Measurements from ENCODE around the gene HELZ. TPM values are rescaled to one million over a fixed set of nuclear protein-coding genes. Genes with fewer than 3 reads are reported as not detected.
"Not testable (repeated sequence)": the region's sequence is repeated elsewhere in the genome, so short reads cannot be mapped to it uniquely, and the experiment has no call there.

HELZ gene
- polyA plus RNA-seq, 3 donors = 27.8 to 31.0 (median 28.2) TPM

- DNase-seq (ENCODE audit: low read depth in 3 of 3, low spot score in 2 of 3) = not testable (repeated sequence)
Measured at GRCh38 chr17:67271187-67271586, 26.2 kb upstream of the HELZ start.

- DNase-seq (ENCODE audit: low read depth in 3 of 3, low spot score in 2 of 3) = no peak
Measured at GRCh38 chr17:67270416-67270815, 25.4 kb upstream of the HELZ start.

- no peak for DNase-seq (ENCODE audit: low read depth in 3 of 3, low spot score in 2 of 3)
Measured at GRCh38 chr17:67266496-67266895, 21.5 kb upstream of the HELZ start.

- no peak for DNase-seq (ENCODE audit: low read depth in 3 of 3, low spot score in 2 of 3)
Measured at GRCh38 chr17:67265436-67266019, 20.5 kb upstream of the HELZ start.

GRCh38 chr17:67262435-67263117 lies 17.6 kb upstream of the HELZ start:
- no peak for DNase-seq (ENCODE audit: low read depth in 3 of 3, low spot score in 2 of 3)

- no peak for DNase-seq (ENCODE audit: low read depth in 3 of 3, low spot score in 2 of 3)
Measured at GRCh38 chr17:67260170-67260987, 15.4 kb upstream of the HELZ start.

- no peak for DNase-seq (ENCODE audit: low read depth in 3 of 3, low spot score in 2 of 3)
Measured at GRCh38 chr17:67258821-67259468, 13.9 kb upstream of the HELZ start.

- no peak for DNase-seq (ENCODE audit: low read depth in 3 of 3, low spot score in 2 of 3)
Measured at GRCh38 chr17:67256075-67256732, 11.2 kb upstream of the HELZ start.

GRCh38 chr17:67253384-67253783 lies 8.4 kb upstream of the HELZ start:
- no peak for DNase-seq (ENCODE audit: low read depth in 3 of 3, low spot score in 2 of 3)

GRCh38 chr17:67251586-67251985 lies 6.6 kb upstream of the HELZ start:
- not testable (repeated sequence) for DNase-seq (ENCODE audit: low read depth in 3 of 3, low spot score in 2 of 3)

GRCh38 chr17:67248291-67248690 lies 3.3 kb upstream of the HELZ start:
- DNase-seq (ENCODE audit: low read depth in 3 of 3, low spot score in 2 of 3) = no peak

- no peak for DNase-seq (ENCODE audit: low read depth in 3 of 3, low spot score in 2 of 3)
Measured at GRCh38 chr17:67247416-67247900, 2.5 kb upstream of the HELZ start.

- DNase-seq (ENCODE audit: low read depth in 3 of 3, low spot score in 2 of 3) = no peak
Measured at GRCh38 chr17:67246653-67247415, 1.8 kb upstream of the HELZ start.

GRCh38 chr17:67246403-67246652 lies 1.3 kb upstream of the HELZ start:
- no peak for DNase-seq (ENCODE audit: low read depth in 3 of 3, low spot score in 2 of 3)

GRCh38 chr17:67245694-67246402 lies 852 bp upstream of the HELZ start:
- no peak for DNase-seq (ENCODE audit: low read depth in 3 of 3, low spot score in 2 of 3)

- DNase-seq (ENCODE audit: low read depth in 3 of 3, low spot score in 2 of 3) = no peak
Measured at GRCh38 chr17:67244431-67245072, 444 bp downstream of the HELZ start.

- no peak for DNase-seq (ENCODE audit: low read depth in 3 of 3, low spot score in 2 of 3)
Measured at GRCh38 chr17:67243284-67243683, 1.7 kb downstream of the HELZ start.

GRCh38 chr17:67241719-67242341 lies 3.2 kb downstream of the HELZ start:
- DNase-seq (ENCODE audit: low read depth in 3 of 3, low spot score in 2 of 3) = no peak

- no peak for DNase-seq (ENCODE audit: low read depth in 3 of 3, low spot score in 2 of 3)
Measured at GRCh38 chr17:67239597-67239996, 5.4 kb downstream of the HELZ start.

All from right renal cortex interstitium (tissue), 3 donors.